Sigmoid colon (tissue), 7 donors: ENCODE data around the gene OR4F15. TPM values are rescaled to one million over a fixed set of nuclear protein-coding genes. Genes with fewer than 3 reads are reported as not detected.
A peak's percentile ranks its signal among the peaks of the same experiment; 100 is the strongest.
"Not testable (repeated sequence)": the region's sequence is repeated elsewhere in the genome, so short reads cannot be mapped to it uniquely, and the experiment has no call there.

ENCODE experiments used
- DNase-seq: peaks from one replicate; pipeline ENCODE4 v3.0.0-alpha.2; 2019
- H3K27ac ChIP-seq, 4 donors: fragments of 200-600 bp; sonication (generic); one replicate each; pipeline ENCODE4 v1.5.1; 2016 to 2019; ENCODE audit warnings: mild to moderate bottlenecking in 1 of 4
- H3K27me3 ChIP-seq, 3 donors: fragments of 200-600 bp; sonication (generic); one replicate each; pipeline ENCODE4 v1.5.1; 2019; ENCODE audit warnings: mild to moderate bottlenecking in 1 of 3
- H3K36me3 ChIP-seq, 4 donors: fragments of 200-600 bp; sonication (generic); one replicate each; pipeline ENCODE4 v1.5.1; 2016 to 2019
- H3K4me1 ChIP-seq, 4 donors: fragments of 200-600 bp; sonication (generic); one replicate each; pipeline ENCODE4 v1.5.1; 2017 to 2019
- H3K4me3 ChIP-seq, 4 donors: fragments of 200-600 bp; sonication (generic); one replicate each; pipeline ENCODE4 v1.5.1; 2017 to 2019; ENCODE audit warnings: mild to moderate bottlenecking in 2 of 4, moderate library complexity in 1 of 4
- H3K9me3 ChIP-seq, 4 donors: fragments of 200-600 bp in 3 of 4; sonication (generic) in 3 of 4; one replicate each; pipeline versions ENCODE4 v1.5.1 to v1.6.1; 2013 to 2019
- EP300 ChIP-seq, 4 donors: sonication (generic); formaldehyde crosslinking; IDR thresholded peaks; one replicate each; pipeline ENCODE4 v1.6.1; 2017; ENCODE audit warnings: antibody characterized with exemption in 4 of 4
- POLR2A ChIP-seq, 2 donors: fragments of 450-650 bp; IDR thresholded peaks; one replicate each; pipeline ENCODE4 v1.6.1; 2016; ENCODE audit warnings: antibody characterized with exemption in 2 of 2, mild to moderate bottlenecking in 2 of 2, moderate library complexity in 2 of 2
- POLR2AphosphoS5 ChIP-seq, 4 donors: sonication (generic); formaldehyde crosslinking; IDR thresholded peaks; one replicate each; pipeline ENCODE4 v1.6.1; 2017; ENCODE audit warnings: antibody characterized with exemption in 4 of 4
- WGBS, 2 donors: extraction: QIAGEN DNeasy Blood & Tissue Kit; methylation state at CpG; one replicate each; pipeline ENCODE4 v1.1.7; 2013; 5-methylcytosine and 5-hydroxymethylcytosine counted together
- intact Hi-C: fragments of 100-400 bp; cut with DNase I; formaldehyde crosslinking; loops from one replicate; pipeline ENCODE4 v1.15.1; 2023
- polyA plus RNA-seq, 3 donors: library from polyadenylated mRNA; stranded (reverse); fragments of 200-250 nt; gene quantifications; one replicate each; pipeline ENCODE4 v1.2.3, GENCODE V29; 2013
- total RNA-seq, 4 donors: library from RNA; depleted of rRNA; stranded (reverse); fragments of >200 nt; gene quantifications; one replicate each; pipeline ENCODE4 v1.1.0, GENCODE V29; 2016
- TF ChIP-seq, protein P1 (sequence below), 4 experiments: fragments of 450-650 bp in 3 of 4; fragments of 200-600 bp in 1 of 4; IDR thresholded peaks; one replicate each; pipeline ENCODE4 v1.5.1; 2016 to 2019; ENCODE audit warnings: antibody characterized with exemption in 4 of 4, mild to moderate bottlenecking in 3 of 4, moderate library complexity in 2 of 4
- donor health status: healthy with polysubstance abuse.
- donor health status: Bipolar disorder and iron deficiency.
- donor health status: healthy.

Gene OR4F15, protein sequence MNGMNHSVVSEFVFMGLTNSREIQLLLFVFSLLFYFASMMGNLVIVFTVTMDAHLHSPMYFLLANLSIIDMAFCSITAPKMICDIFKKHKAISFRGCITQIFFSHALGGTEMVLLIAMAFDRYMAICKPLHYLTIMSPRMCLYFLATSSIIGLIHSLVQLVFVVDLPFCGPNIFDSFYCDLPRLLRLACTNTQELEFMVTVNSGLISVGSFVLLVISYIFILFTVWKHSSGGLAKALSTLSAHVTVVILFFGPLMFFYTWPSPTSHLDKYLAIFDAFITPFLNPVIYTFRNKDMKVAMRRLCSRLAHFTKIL
- under 1 TPM in 1 of 4 donors, not detected in 3; 0.16 TPM for total RNA-seq
- not detected for polyA plus RNA-seq

DNA sequence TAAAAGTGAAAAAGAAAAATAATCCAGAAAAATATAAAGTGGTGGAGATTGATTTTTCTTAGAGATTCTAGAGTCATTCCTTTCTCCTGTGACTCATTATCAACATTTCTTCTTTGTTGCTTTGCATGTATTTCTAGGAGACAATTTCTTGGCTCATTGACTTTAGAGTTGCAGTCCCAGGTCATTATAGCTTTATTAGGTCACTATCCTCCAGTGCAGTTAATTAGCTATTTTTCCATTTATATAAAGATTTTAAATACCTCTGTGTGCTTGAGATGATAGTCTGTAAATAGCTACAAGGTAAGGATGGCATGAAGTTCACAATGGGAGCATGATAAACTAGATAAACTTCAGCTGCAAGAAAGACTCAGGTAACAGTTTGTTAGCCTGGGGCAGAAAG lies at the start of gene OR4F15:
Gene OR4F15 (plus strand): TSS at position 301 of the 400 bp plus-strand sequence. CDS start 5,985 bp downstream, outside the sequence.
- TF ChIP-seq POLR2A (IDR thresholded peaks at IDR 0.05) (no peak), EP300 (IDR thresholded peaks at IDR 0.05) (no peak), POLR2AphosphoS5 (IDR thresholded peaks at IDR 0.05) (no peak)
- Histone ChIP-seq H3K9me3 (no peaks in the 10 kb centered on the region), H3K4me1 (no peaks in the 10 kb centered on the region), H3K27me3 (no peaks in the 10 kb centered on the region), H3K4me3 (no peak within 1 kb of the TSS), H3K27ac (no peak within 1 kb of the TSS), H3K36me3 (no peaks in the 10 kb centered on the region)
- no peak for DNase-seq
- intact Hi-C loops, result no loop called here

DNA sequence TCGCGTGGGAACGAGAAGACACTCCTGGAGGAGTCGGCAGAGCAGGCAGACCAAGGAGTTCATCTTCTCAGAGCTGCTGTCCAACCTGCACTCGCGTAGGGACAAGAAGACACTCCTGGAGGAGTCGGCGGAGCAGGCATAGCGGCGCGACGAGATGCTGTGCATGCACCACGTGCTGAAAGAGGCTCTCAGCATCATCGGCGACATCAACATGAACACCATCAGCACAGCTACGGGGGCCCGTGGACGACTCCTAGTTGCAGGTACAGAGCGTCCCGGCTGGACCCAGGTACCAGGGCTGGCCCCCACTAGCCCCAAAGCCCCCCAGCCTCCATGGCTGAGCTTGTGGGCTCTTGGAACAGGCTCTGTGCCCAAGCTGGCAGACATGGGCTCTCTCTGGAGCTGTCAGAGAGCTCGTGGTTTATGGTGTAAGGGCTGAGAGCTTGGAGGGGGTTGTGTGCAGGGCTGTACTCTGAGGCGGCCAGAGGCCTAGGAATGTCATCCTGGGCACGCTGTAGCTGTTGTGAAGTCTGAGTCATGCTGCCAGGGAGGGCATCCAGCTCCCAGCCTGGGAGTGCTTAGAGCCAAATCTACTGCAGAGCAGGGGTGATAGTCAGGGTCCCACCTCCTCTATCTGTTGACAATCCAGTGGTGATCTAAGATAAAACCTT lies 47.2 kb upstream of the OR4F15 start:
- H3K4me1 ChIP-seq, DNase-seq, H3K9me3 ChIP-seq, H3K36me3 ChIP-seq, intact Hi-C loops, H3K4me3 ChIP-seq, H3K27me3 ChIP-seq: not testable (repeated sequence)
- H3K27ac ChIP-seq, result peak overlapping the region in 2 of 4 donors; percentile 48 to 50
- 92% methylated on average over 22 of the region's 23 CpGs for WGBS, 2 donors

- H3K4me3 ChIP-seq, DNase-seq, H3K9me3 ChIP-seq, H3K36me3 ChIP-seq, H3K4me1 ChIP-seq, intact Hi-C loops, H3K27me3 ChIP-seq: not testable (repeated sequence)
- H3K27ac ChIP-seq, result peak overlapping the region in 2 of 4 donors; percentile 48 to 50
- WGBS, 2 donors, result 88 to 95% methylated on average over 7 of the region's 7 CpGs
These were observed 46.7 kb upstream of the OR4F15 start for GRCh38 chr15:101765340-101765671.

- intact Hi-C loops, result no loop called here
- no peaks in the 10 kb centered on the region for H3K36me3 ChIP-seq
These were observed 46.1 kb upstream of the OR4F15 start for GRCh38 chr15:101765772-101766456.

DNA sequence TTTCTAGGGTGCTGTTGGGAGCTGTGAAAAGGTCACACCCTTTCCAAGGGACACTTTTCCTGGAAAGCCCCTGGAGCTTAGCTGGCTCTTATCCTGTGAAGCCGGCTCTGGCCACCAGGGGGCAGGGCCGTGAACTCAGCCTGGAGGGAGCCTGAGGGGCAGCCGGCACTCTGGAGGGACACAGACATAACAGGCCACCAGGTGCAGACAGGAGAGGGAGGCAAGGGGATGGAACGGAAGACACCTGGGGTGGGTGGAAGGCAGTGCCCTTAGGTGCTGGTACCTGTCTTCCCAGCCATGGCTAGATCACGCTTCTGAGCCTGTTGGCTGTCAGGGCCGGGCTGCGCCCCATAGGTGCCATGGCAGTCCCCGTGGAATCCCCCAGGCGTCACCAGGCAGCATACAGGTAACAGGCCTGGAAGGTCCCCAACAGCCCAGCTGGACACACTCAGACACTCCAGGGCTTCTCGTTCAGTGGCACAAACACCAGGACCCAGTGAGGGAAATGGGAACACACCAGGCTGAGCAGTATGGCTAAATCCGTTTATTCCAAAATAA lies 44.8 kb upstream of the OR4F15 start:
- H3K36me3 ChIP-seq, intact Hi-C loops, H3K4me3 ChIP-seq, H3K9me3 ChIP-seq, H3K27ac ChIP-seq, H3K27me3 ChIP-seq, H3K4me1 ChIP-seq, DNase-seq: not testable (repeated sequence)
- 70 to 83% methylated on average over 8 of the region's 11 CpGs for WGBS, 2 donors

More at GRCh38 chr15:101765772-101766456, 46.1 kb upstream of the OR4F15 start:
- H3K27me3 ChIP-seq, result no peaks in the 10 kb centered on the region
- peak overlapping the region in 1 of 4 donors; percentile 50 for H3K27ac ChIP-seq
- WGBS, 2 donors, result 92 to 93% methylated on average over 15 of the region's 15 CpGs
- H3K9me3 ChIP-seq, result no peaks in the 10 kb centered on the region
- no peak for DNase-seq
- no peak overlapping the region for H3K4me3 ChIP-seq
- TF ChIP-seq POLR2AphosphoS5 (IDR thresholded peaks at IDR 0.05) (no peak), POLR2A (IDR thresholded peaks at IDR 0.05) (no peak), EP300 (IDR thresholded peaks at IDR 0.05) (no peak)
- TF ChIP-seq, protein P1, sequence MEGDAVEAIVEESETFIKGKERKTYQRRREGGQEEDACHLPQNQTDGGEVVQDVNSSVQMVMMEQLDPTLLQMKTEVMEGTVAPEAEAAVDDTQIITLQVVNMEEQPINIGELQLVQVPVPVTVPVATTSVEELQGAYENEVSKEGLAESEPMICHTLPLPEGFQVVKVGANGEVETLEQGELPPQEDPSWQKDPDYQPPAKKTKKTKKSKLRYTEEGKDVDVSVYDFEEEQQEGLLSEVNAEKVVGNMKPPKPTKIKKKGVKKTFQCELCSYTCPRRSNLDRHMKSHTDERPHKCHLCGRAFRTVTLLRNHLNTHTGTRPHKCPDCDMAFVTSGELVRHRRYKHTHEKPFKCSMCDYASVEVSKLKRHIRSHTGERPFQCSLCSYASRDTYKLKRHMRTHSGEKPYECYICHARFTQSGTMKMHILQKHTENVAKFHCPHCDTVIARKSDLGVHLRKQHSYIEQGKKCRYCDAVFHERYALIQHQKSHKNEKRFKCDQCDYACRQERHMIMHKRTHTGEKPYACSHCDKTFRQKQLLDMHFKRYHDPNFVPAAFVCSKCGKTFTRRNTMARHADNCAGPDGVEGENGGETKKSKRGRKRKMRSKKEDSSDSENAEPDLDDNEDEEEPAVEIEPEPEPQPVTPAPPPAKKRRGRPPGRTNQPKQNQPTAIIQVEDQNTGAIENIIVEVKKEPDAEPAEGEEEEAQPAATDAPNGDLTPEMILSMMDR (IDR thresholded peaks at IDR 0.05), result no peak
- H3K4me1 ChIP-seq, result peaks cover 0 to 9% (median 2%) of the 10 kb centered on the region in 4 donors

GRCh38 chr15:101772921-101773320 lies 39.1 kb upstream of the OR4F15 start:
- TF ChIP-seq POLR2AphosphoS5 (IDR thresholded peaks at IDR 0.05), result no peak
- TF ChIP-seq EP300 (IDR thresholded peaks at IDR 0.05), result no peak
- TF ChIP-seq, protein P1 (IDR thresholded peaks at IDR 0.05), result no peak
- TF ChIP-seq POLR2A (IDR thresholded peaks at IDR 0.05), result no peak
- H3K9me3 ChIP-seq, result no peaks in the 10 kb centered on the region
- H3K4me1 ChIP-seq, result no peaks in the 10 kb centered on the region
- 93 to 95% methylated on average over 8 of the region's 8 CpGs for WGBS, 2 donors
- DNase-seq, result no peak
- no peaks in the 10 kb centered on the region for H3K36me3 ChIP-seq
- H3K27me3 ChIP-seq, result no peaks in the 10 kb centered on the region
- intact Hi-C loops, result no loop called here
- no peak overlapping the region for H3K27ac ChIP-seq
- no peak overlapping the region for H3K4me3 ChIP-seq
